Epithelial cell of prostate (primary cell): ENCODE data around the gene POMT2.
"Not testable (repeated sequence)": the region's sequence is repeated elsewhere in the genome, so short reads cannot be mapped to it uniquely, and the experiment has no call there.

Source experiments
- DNase-seq: peaks from one replicate; pipeline ENCODE4 v3.0.0-alpha.2; 2011; ENCODE audit warnings: low read depth, low spot score
- H3K27ac ChIP-seq: fragments of 450-650 bp; 2 replicates; pipeline ENCODE4 v1.5.1; 2017; ENCODE audit warnings: mild to moderate bottlenecking

Gene POMT2

GRCh38 chr14:77320238-77320935, at the start of gene POMT2:
TSS of gene POMT2 (minus strand) at chr14:77320883. CDS start at chr14:77320681, 202 bp downstream.
- peak; percentile 55 for DNase-seq
- peak within 1 kb of the TSS; percentile 91 for H3K27ac ChIP-seq

- H3K27ac ChIP-seq, result no peak overlapping the region
- DNase-seq, result no peak
These were observed 48.6 kb upstream of the POMT2 start for GRCh38 chr14:77369285-77369684.

GRCh38 chr14:77364146-77364545, 43.5 kb upstream of the POMT2 start:
- no peak overlapping the region for H3K27ac ChIP-seq
- no peak for DNase-seq

- H3K27ac ChIP-seq, result no peak overlapping the region
- DNase-seq, result no peak
These were observed 38.9 kb upstream of the POMT2 start for GRCh38 chr14:77359626-77360025.

GRCh38 chr14:77356899-77357298, 36.2 kb upstream of the POMT2 start:
- H3K27ac ChIP-seq, result no peak overlapping the region
- no peak for DNase-seq

GRCh38 chr14:77355811-77356210, 35.1 kb upstream of the POMT2 start:
- H3K27ac ChIP-seq, result no peak overlapping the region
- no peak for DNase-seq

- no peak for DNase-seq
- no peak overlapping the region for H3K27ac ChIP-seq
These were observed 32.9 kb upstream of the POMT2 start for GRCh38 chr14:77353469-77354141.

- no peak for DNase-seq
- no peak overlapping the region for H3K27ac ChIP-seq
These were observed 27.1 kb upstream of the POMT2 start for GRCh38 chr14:77347751-77348150.

- no peak for DNase-seq
- H3K27ac ChIP-seq, result no peak overlapping the region
These were observed 25.8 kb upstream of the POMT2 start for GRCh38 chr14:77346495-77346894.

- H3K27ac ChIP-seq, result no peak overlapping the region
- DNase-seq, result no peak
These were observed 23.8 kb upstream of the POMT2 start for GRCh38 chr14:77344377-77344996.

GRCh38 chr14:77343662-77344061, 23.0 kb upstream of the POMT2 start:
- no peak overlapping the region for H3K27ac ChIP-seq
- no peak for DNase-seq

GRCh38 chr14:77342726-77343397, 22.2 kb upstream of the POMT2 start:
- no peak for DNase-seq
- no peak overlapping the region for H3K27ac ChIP-seq

GRCh38 chr14:77340389-77340788, 19.7 kb upstream of the POMT2 start:
- H3K27ac ChIP-seq, result no peak overlapping the region
- no peak for DNase-seq

- DNase-seq, result peak; percentile 10
- peak overlapping the region; percentile 66 for H3K27ac ChIP-seq
These were observed 18.7 kb upstream of the POMT2 start for GRCh38 chr14:77339407-77339806.

- no peak for DNase-seq
- H3K27ac ChIP-seq, result no peak overlapping the region
These were observed 17.6 kb upstream of the POMT2 start for GRCh38 chr14:77338302-77338701.

GRCh38 chr14:77337880-77338279, 17.2 kb upstream of the POMT2 start:
- H3K27ac ChIP-seq, result no peak overlapping the region
- DNase-seq, result no peak

GRCh38 chr14:77337255-77337654, 16.6 kb upstream of the POMT2 start:
- H3K27ac ChIP-seq, DNase-seq: not testable (repeated sequence)

GRCh38 chr14:77335576-77335975, 14.9 kb upstream of the POMT2 start:
- H3K27ac ChIP-seq, result no peak overlapping the region
- no peak for DNase-seq

GRCh38 chr14:77329872-77330271, 9.2 kb upstream of the POMT2 start:
- DNase-seq, result no peak
- no peak overlapping the region for H3K27ac ChIP-seq

- H3K27ac ChIP-seq, result no peak overlapping the region
- no peak for DNase-seq
These were observed 6.4 kb upstream of the POMT2 start for GRCh38 chr14:77327111-77327510.

GRCh38 chr14:77325746-77326094, 5.0 kb upstream of the POMT2 start:
- H3K27ac ChIP-seq, result no peak overlapping the region
- no peak for DNase-seq
